ENCODE data around the gene AKT1S1.

The AKT1S1 gene

GRCh38 chr19:49852631-49853126, 24.5 kb downstream of the AKT1S1 start:
- no peak for DNase-seq

GRCh38 chr19:49851456-49852259, 25.5 kb downstream of the AKT1S1 start:
- no peak for DNase-seq

- peak; percentile 90 for DNase-seq
Observed at GRCh38 chr19:49850487-49851342, 26.4 kb downstream of the AKT1S1 start, which contains the start of gene PTOV1. TSS of gene PTOV1 (plus strand) at chr19:49851159.

- DNase-seq: no peak
Observed at GRCh38 chr19:49850221-49850486, 27.0 kb downstream of the AKT1S1 start.

- no peak for DNase-seq
Observed at GRCh38 chr19:49849433-49850220, 27.5 kb downstream of the AKT1S1 start.

GRCh38 chr19:49848938-49849337, 28.2 kb downstream of the AKT1S1 start:
- no peak for DNase-seq

GRCh38 chr19:49847731-49848696, 29.1 kb downstream of the AKT1S1 start:
- peak; percentile 22 for DNase-seq

- no peak for DNase-seq
Observed at GRCh38 chr19:49846408-49846807, 30.7 kb downstream of the AKT1S1 start.

- no peak for DNase-seq
Observed at GRCh38 chr19:49845414-49845813, 31.7 kb downstream of the AKT1S1 start.

- DNase-seq: no peak
Observed at GRCh38 chr19:49844138-49845095, 32.7 kb downstream of the AKT1S1 start.

- no peak for DNase-seq
Observed at GRCh38 chr19:49843265-49843664, 33.9 kb downstream of the AKT1S1 start.

- no peak for DNase-seq
Observed at GRCh38 chr19:49840736-49841249, 36.4 kb downstream of the AKT1S1 start.

GRCh38 chr19:49840321-49840720, 36.8 kb downstream of the AKT1S1 start:
- no peak for DNase-seq

- DNase-seq: no peak
Observed at GRCh38 chr19:49839713-49840112, 37.4 kb downstream of the AKT1S1 start.

GRCh38 chr19:49838885-49839588, 38.1 kb downstream of the AKT1S1 start:
- DNase-seq: no peak

- DNase-seq: no peak
Observed at GRCh38 chr19:49837425-49837824, 39.7 kb downstream of the AKT1S1 start.

GRCh38 chr19:49837009-49837310, 40.2 kb downstream of the AKT1S1 start:
- DNase-seq: no peak

- DNase-seq: no peak
Observed at GRCh38 chr19:49836176-49837008, 40.8 kb downstream of the AKT1S1 start.

- no peak for DNase-seq
Observed at GRCh38 chr19:49835562-49835961, 41.6 kb downstream of the AKT1S1 start.

Measured in T1000 (cell line).